Measurements from ENCODE around the gene IL17RA.

Gene IL17RA

GRCh38 chr22:17137170-17137569 lies 52.4 kb downstream of the IL17RA start:
- Histone ChIP-seq H3K4me1 (ENCODE audit: insufficient read depth, low read length, severe bottlenecking) (peaks cover 3% of the 10 kb centered on the region), H2AFZ (ENCODE audit: low read length) (no peak overlapping the region), H3K27me3 (ENCODE audit: insufficient read depth, low read length) (no peaks in the 10 kb centered on the region), H3K27ac (ENCODE audit: low read depth, low read length, poor library complexity, severe bottlenecking) (no peak overlapping the region), H3K4me3 (ENCODE audit: low read depth, low read length, poor library complexity, severe bottlenecking) (no peak overlapping the region), H4K20me1 (ENCODE audit: insufficient read depth, low read length) (no peaks in the 10 kb centered on the region), H3K79me2 (ENCODE audit: insufficient read depth, low read length) (no peaks in the 10 kb centered on the region), H3K9me3 (ENCODE audit: low read length) (no peaks in the 10 kb centered on the region), H3K4me2 (ENCODE audit: low read length) (no peak overlapping the region), H3F3A (ENCODE audit: insufficient read depth, low read length) (no peaks in the 10 kb centered on the region), H3K36me3 (ENCODE audit: insufficient read depth, low read length) (peaks cover 33% of the 10 kb centered on the region; the same call in 1 of the 2 replicates), H3K9ac (ENCODE audit: low read length) (no peak overlapping the region), H3K9me2 (ENCODE audit: low read depth, low read length) (no peaks in the 10 kb centered on the region)
- TF ChIP-seq CTCF (IDR thresholded peaks at IDR 0.05; ENCODE audit: low read length), result no peak
- no peak for TF ChIP-seq EZH2 (IDR thresholded peaks at IDR 0.05; ENCODE audit: borderline replicate concordance, low read length)

- Histone ChIP-seq H3K36me3 (ENCODE audit: insufficient read depth, low read length) (peaks cover 40% of the 10 kb centered on the region; the same call in 1 of the 2 replicates), H3K9me3 (ENCODE audit: low read length) (no peaks in the 10 kb centered on the region), H3K79me2 (ENCODE audit: insufficient read depth, low read length) (no peaks in the 10 kb centered on the region), H3K4me2 (ENCODE audit: low read length) (no peak overlapping the region), H3F3A (ENCODE audit: insufficient read depth, low read length) (no peaks in the 10 kb centered on the region), H3K27ac (ENCODE audit: low read depth, low read length, poor library complexity, severe bottlenecking) (no peak overlapping the region), H3K9ac (ENCODE audit: low read length) (no peak overlapping the region), H3K27me3 (ENCODE audit: insufficient read depth, low read length) (no peaks in the 10 kb centered on the region), H3K4me3 (ENCODE audit: low read depth, low read length, poor library complexity, severe bottlenecking) (no peak overlapping the region), H2AFZ (ENCODE audit: low read length) (no peak overlapping the region), H3K4me1 (ENCODE audit: insufficient read depth, low read length, severe bottlenecking) (no peaks in the 10 kb centered on the region), H4K20me1 (ENCODE audit: insufficient read depth, low read length) (no peaks in the 10 kb centered on the region), H3K9me2 (ENCODE audit: low read depth, low read length) (no peaks in the 10 kb centered on the region)
- TF ChIP-seq EZH2 (IDR thresholded peaks at IDR 0.05; ENCODE audit: borderline replicate concordance, low read length), result no peak
- TF ChIP-seq CTCF (IDR thresholded peaks at IDR 0.05; ENCODE audit: low read length), result no peak
Observed at GRCh38 chr22:17137861-17138425, 53.1 kb downstream of the IL17RA start.

GRCh38 chr22:17138513-17138912 lies 53.7 kb downstream of the IL17RA start:
- Histone ChIP-seq H3K4me3 (ENCODE audit: low read depth, low read length, poor library complexity, severe bottlenecking) (no peak overlapping the region), H2AFZ (ENCODE audit: low read length) (no peak overlapping the region), H3K36me3 (ENCODE audit: insufficient read depth, low read length) (peaks cover 45% of the 10 kb centered on the region; the same call in 1 of the 2 replicates), H3K4me1 (ENCODE audit: insufficient read depth, low read length, severe bottlenecking) (no peaks in the 10 kb centered on the region), H3K4me2 (ENCODE audit: low read length) (no peak overlapping the region), H3K27me3 (ENCODE audit: insufficient read depth, low read length) (no peaks in the 10 kb centered on the region), H4K20me1 (ENCODE audit: insufficient read depth, low read length) (no peaks in the 10 kb centered on the region), H3K27ac (ENCODE audit: low read depth, low read length, poor library complexity, severe bottlenecking) (no peak overlapping the region), H3K9me2 (ENCODE audit: low read depth, low read length) (no peaks in the 10 kb centered on the region), H3K79me2 (ENCODE audit: insufficient read depth, low read length) (no peaks in the 10 kb centered on the region), H3K9ac (ENCODE audit: low read length) (no peak overlapping the region), H3K9me3 (ENCODE audit: low read length) (no peaks in the 10 kb centered on the region), H3F3A (ENCODE audit: insufficient read depth, low read length) (no peaks in the 10 kb centered on the region)
- TF ChIP-seq CTCF (IDR thresholded peaks at IDR 0.05; ENCODE audit: low read length) (no peak), EZH2 (IDR thresholded peaks at IDR 0.05; ENCODE audit: borderline replicate concordance, low read length) (no peak)

Measured in OCI-LY1 (cell line).